CD14-positive monocyte (primary cell): ENCODE measurements around the gene GLRX3. TPM values are rescaled to one million over a fixed set of nuclear protein-coding genes. Genes with fewer than 3 reads are reported as not detected.

ENCODE experiments used
- DNase-seq, 3 donors: peaks; one replicate each; pipeline ENCODE4 v3.0.0-alpha.2; 2011 to 2022
- H2AFZ ChIP-seq: 2 replicates; pipeline ENCODE4 v1.6.0; 2012; ENCODE audit warnings: mild to moderate bottlenecking, low read depth, low read length, inconsistent platforms; ENCODE audit not compliant: insufficient read depth, poor library complexity, severe bottlenecking
- H3K27ac ChIP-seq, 2 donors: 1 replicate in 1 of 2; 2 replicates in 1 of 2; pipeline ENCODE4 v1.5.1; 2012 to 2013; ENCODE audit warnings: low read length in 2 of 2, control low read depth in 1 of 2, inconsistent platforms in 1 of 2, low read depth in 1 of 2, mild to moderate bottlenecking in 1 of 2
- H3K27me3 ChIP-seq, 2 donors: one replicate each; pipeline versions ENCODE4 v1.6.0 to v1.6.1; 2011 to 2013; ENCODE audit warnings: low read length in 2 of 2; ENCODE audit not compliant: control insufficient read depth in 2 of 2, insufficient read depth in 2 of 2
- H3K36me3 ChIP-seq, 2 donors: replicated peaks in 1 of 2; 1 replicate in 1 of 2; 2 replicates in 1 of 2; pipeline versions ENCODE4 v1.5.1 to v1.6.1; 2012 to 2013; ENCODE audit warnings: low read length in 2 of 2, control low read depth in 1 of 2, inconsistent platforms in 1 of 2, mild to moderate bottlenecking in 1 of 2; ENCODE audit not compliant: insufficient read depth in 2 of 2, control insufficient read depth in 1 of 2
- H3K4me1 ChIP-seq, 2 donors: 1 replicate in 1 of 2; 2 replicates in 1 of 2; pipeline versions ENCODE4 v1.5.1 to v1.6.1; 2012 to 2013; ENCODE audit warnings: low read length in 2 of 2, control low read depth in 1 of 2, inconsistent platforms in 1 of 2, mild to moderate bottlenecking in 1 of 2, moderate library complexity in 1 of 2; ENCODE audit not compliant: insufficient read depth in 2 of 2, control insufficient read depth in 1 of 2
- H3K4me2 ChIP-seq: replicated peaks from 2 replicates; pipeline ENCODE3; 2012; ENCODE audit warnings: low read length, moderate library complexity, mild to moderate bottlenecking; ENCODE audit not compliant: poor library complexity, severe bottlenecking; ENCODE audit errors: extremely low read depth
- H3K4me3 ChIP-seq, 3 experiments: fragments of 200-600 bp in 1 of 3; sonication (generic) in 1 of 3; replicated peaks in 1 of 3; 1 replicate in 2 of 3; 2 replicates in 1 of 3; pipeline ENCODE4 v1.5.1; 2011 to 2013; ENCODE audit warnings: low read length in 3 of 3, mild to moderate bottlenecking in 3 of 3, control low read depth in 2 of 3, low read depth in 2 of 3, inconsistent platforms in 1 of 3, moderate library complexity in 1 of 3
- H3K79me2 ChIP-seq: 2 replicates; pipeline ENCODE4 v1.6.0; 2012; ENCODE audit warnings: mild to moderate bottlenecking, control low read depth, inconsistent platforms, low read length, moderate library complexity; ENCODE audit not compliant: insufficient read depth
- H3K9ac ChIP-seq: 2 replicates; pipeline ENCODE4 v1.6.0; 2017; ENCODE audit warnings: low read length, mild to moderate bottlenecking; ENCODE audit not compliant: insufficient read depth, poor library complexity, severe bottlenecking
- H3K9me3 ChIP-seq, 2 donors: replicated peaks in 1 of 2; 1 replicate in 1 of 2; 2 replicates in 1 of 2; pipeline versions ENCODE4 v1.5.1 to v1.6.1; 2012 to 2013; ENCODE audit warnings: low read length in 2 of 2, control low read depth in 1 of 2; ENCODE audit not compliant: control insufficient read depth in 1 of 2, insufficient read depth in 1 of 2
- H4K20me1 ChIP-seq: 2 replicates; pipeline ENCODE4 v1.6.0; 2012; ENCODE audit warnings: mild to moderate bottlenecking, low read length, control low read depth, moderate library complexity; ENCODE audit not compliant: insufficient read depth
- H3K27ac Mint-ChIP-seq, 7 donors: one replicate each; pipeline ENCODE4 v1.8.0; 2020; ENCODE audit warnings: mild to moderate bottlenecking in 7 of 7, mixed read lengths in 7 of 7, moderate library complexity in 6 of 7, inconsistent platforms in 2 of 7
- H3K27me3 Mint-ChIP-seq, 3 donors: one replicate each; pipeline ENCODE4 v1.8.0; 2021 to 2022; ENCODE audit warnings: low read depth in 3 of 3, mild to moderate bottlenecking in 3 of 3, mixed read lengths in 3 of 3, moderate library complexity in 3 of 3, inconsistent platforms in 1 of 3
- H3K36me3 Mint-ChIP-seq, 2 donors: one replicate each; pipeline ENCODE4 v1.8.0; 2020; ENCODE audit warnings: mixed read lengths in 2 of 2, inconsistent platforms in 1 of 2, mild to moderate bottlenecking in 1 of 2
- H3K4me1 Mint-ChIP-seq: one replicate; pipeline ENCODE4 v1.8.0; 2020; ENCODE audit warnings: mild to moderate bottlenecking, mixed read lengths
- H3K4me3 Mint-ChIP-seq, 2 donors: one replicate each; pipeline ENCODE4 v1.8.0; 2020; ENCODE audit warnings: mild to moderate bottlenecking in 2 of 2, mixed read lengths in 2 of 2, moderate library complexity in 1 of 2
- H3K9me3 Mint-ChIP-seq, 7 donors: one replicate each; pipeline ENCODE4 v1.8.0; 2020 to 2022; ENCODE audit warnings: mixed read lengths in 7 of 7, mild to moderate bottlenecking in 6 of 7, moderate library complexity in 6 of 7, inconsistent platforms in 2 of 7
- CTCF ChIP-seq: fragments of 200-600 bp; IDR thresholded peaks from one replicate; pipeline ENCODE4 v1.8.0; 2022; ENCODE audit warnings: antibody characterized with exemption, mild to moderate bottlenecking
- WGBS: methylation state at CpG from one replicate; pipeline ENCODE4 v1.1.5; 2013; ENCODE audit warnings: missing lambda C conversion rate; ENCODE audit not compliant: insufficient coverage; 5-methylcytosine and 5-hydroxymethylcytosine counted together
- intact Hi-C, 2 donors: fragments of 100-400 bp; cut with micrococcal nuclease; formaldehyde crosslinking; loops; one replicate each; pipeline versions ENCODE4 v1.15.0 to v1.15.1; 2023
- polyA plus RNA-seq, 3 donors: library from polyadenylated mRNA; depleted of rRNA in 1 of 3; unstranded in 2 of 3; stranded (reverse) in 1 of 3; fragments of 300-500 nt in 2 of 3; fragments of >200 nt in 1 of 3; fragmentation: Illumina TruSeq in 2 of 3; gene quantifications; 1 replicate in 2 of 3; 2 replicates in 1 of 3; pipeline ENCODE4 v1.2.3, GENCODE V29; 2012 to 2021

The GLRX3 gene
- polyA plus RNA-seq, 3 donors, result 25.3 to 94.1 (median 78.2) TPM

GRCh38 chr10:130202984-130203621, 66.9 kb downstream of the GLRX3 start:
- Histone ChIP-seq H3K79me2 (no peaks in the 10 kb centered on the region), H3K27ac (no peak overlapping the region), H3K4me1 (no peaks in the 10 kb centered on the region), H3K4me2 (no peak overlapping the region), H3K4me3 (no peak overlapping the region), H3K9ac (no peak overlapping the region), H3K36me3 (no peaks in the 10 kb centered on the region), H3K27me3 (no peaks in the 10 kb centered on the region), H4K20me1 (no peaks in the 10 kb centered on the region), H3K9me3 (no peaks in the 10 kb centered on the region), H2AFZ (no peak overlapping the region)
- 93% methylated on average over 16 of the region's 29 CpGs for WGBS
- no peak for DNase-seq
- H3K4me3 Mint-ChIP-seq, result no peak overlapping the region
- no peak for TF ChIP-seq CTCF
- H3K4me1 Mint-ChIP-seq, result no peaks in the 10 kb centered on the region
- H3K9me3 Mint-ChIP-seq, result peaks cover 0 to 1% (median 0%) of the 10 kb centered on the region in 7 donors
- H3K27ac Mint-ChIP-seq, result no peak overlapping the region
- H3K27me3 Mint-ChIP-seq, result peaks cover 1 to 3% (median 2%) of the 10 kb centered on the region in 3 donors
- intact Hi-C loops, result no loop called here
- no peaks in the 10 kb centered on the region for H3K36me3 Mint-ChIP-seq

DNA sequence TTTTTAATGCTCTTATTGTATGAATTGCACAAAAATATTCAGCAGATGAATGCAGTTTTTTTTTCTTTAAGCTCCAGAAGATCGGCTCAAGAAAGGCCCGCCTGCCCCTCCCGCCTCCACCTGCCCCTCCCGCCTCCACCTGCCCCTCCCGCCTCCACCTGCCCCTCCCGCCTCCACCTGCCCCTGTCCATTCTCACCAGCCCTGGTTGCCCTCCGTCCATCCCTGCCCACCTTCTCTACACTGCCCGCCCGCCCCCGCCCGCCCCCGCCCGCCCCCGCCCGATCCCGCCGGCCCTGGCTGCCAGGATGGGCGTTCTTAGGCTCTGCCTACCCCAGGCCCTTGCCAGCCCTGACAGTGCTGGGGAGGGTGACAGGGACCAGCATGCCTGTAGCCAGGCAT, 67.4 kb downstream of the GLRX3 start:
- H3K27ac ChIP-seq, result no peak overlapping the region
- Mint-ChIP-seq H3K27ac (no peak overlapping the region), H3K9me3 (peaks cover 0 to 3% (median 0%) of the 10 kb centered on the region in 7 donors), H3K36me3 (no peaks in the 10 kb centered on the region), H3K4me1 (no peaks in the 10 kb centered on the region), H3K27me3 (peaks cover 3 to 5% (median 4%) of the 10 kb centered on the region in 3 donors), H3K4me3 (no peak overlapping the region)
- H3K4me3 ChIP-seq, result no peak overlapping the region
- WGBS, result 65% methylated on average over 2 of the region's 18 CpGs
- H3K9ac ChIP-seq, result no peak overlapping the region
- no peak overlapping the region for H2AFZ ChIP-seq
- H3K79me2 ChIP-seq, result no peaks in the 10 kb centered on the region
- H3K9me3 ChIP-seq, result no peaks in the 10 kb centered on the region
- intact Hi-C loops, result no loop called here
- TF ChIP-seq CTCF, result no peak
- H3K4me2 ChIP-seq, result no peak overlapping the region
- H3K4me1 ChIP-seq, result no peaks in the 10 kb centered on the region
- H3K36me3 ChIP-seq, result no peaks in the 10 kb centered on the region
- H4K20me1 ChIP-seq, result no peaks in the 10 kb centered on the region
- H3K27me3 ChIP-seq, result no peaks in the 10 kb centered on the region
- no peak for DNase-seq
